OCI-LY7 (cell line): Measurements from ENCODE around the gene LRRC8D. TPM values are rescaled to one million over a fixed set of nuclear protein-coding genes. Genes with fewer than 3 reads are reported as not detected.
"Not testable (repeated sequence)": the region's sequence is repeated elsewhere in the genome, so short reads cannot be mapped to it uniquely, and the experiment has no call there.

Source experiments
- BruUV-seq: library from RNA; stranded (reverse); fragments of 400-500 nt; replicated peaks from 2 replicates; lab custom pipeline; 2021; lab: Mats Ljungman, UMichigan
- CTCF ChIA-PET: fragments of 300-600 bp; sonication (Branson Sonifier 250); formaldehyde crosslinking; loops from one replicate; lab custom pipeline; 2022; ENCODE audit warnings: antibody characterized with exemption; ENCODE audit not compliant: unreplicated experiment; lab: Charles Lee
- POLR2A ChIA-PET: fragments of 300-600 bp; sonication (Branson Sonifier 250); formaldehyde crosslinking; loops from one replicate; lab custom pipeline; 2022; ENCODE audit warnings: antibody characterized with exemption; lab: Charles Lee
- DNase-seq: peaks from one replicate; pipeline ENCODE4 v3.0.0-alpha.2; 2015; ENCODE audit warnings: low spot score
- H2AFZ ChIP-seq: fragments of 200-600 bp; sonication (generic), shearing (Covaris generic); 2 replicates; pipeline ENCODE4 v1.6.1; 2014; ENCODE audit warnings: mild to moderate bottlenecking, antibody characterized with exemption, low read length, moderate library complexity
- H3K27ac ChIP-seq: fragments of 200-600 bp; sonication (generic); 2 replicates; pipeline ENCODE4 v1.5.1; 2014; ENCODE audit warnings: mixed run types, low read depth, mild to moderate bottlenecking, moderate library complexity, low read length, inconsistent platforms; ENCODE audit not compliant: poor library complexity, severe bottlenecking
- H3K36me3 ChIP-seq: fragments of 200-600 bp; sonication (generic); 2 replicates; pipeline ENCODE4 v1.6.1; 2014; ENCODE audit warnings: mild to moderate bottlenecking, antibody characterized with exemption, low read length, moderate library complexity, mixed read lengths; ENCODE audit not compliant: insufficient read depth
- H3K4me1 ChIP-seq: fragments of 200-600 bp; sonication (generic); 2 replicates; pipeline ENCODE4 v1.5.1; 2014; ENCODE audit warnings: mild to moderate bottlenecking, low read length; ENCODE audit not compliant: insufficient read depth, poor library complexity, severe bottlenecking
- H3K4me2 ChIP-seq: fragments of 200-600 bp; sonication (generic); 2 replicates; pipeline ENCODE4 v1.6.1; 2014; ENCODE audit warnings: mild to moderate bottlenecking, low read length
- H3K4me3 ChIP-seq: fragments of 200-600 bp; sonication (generic); 2 replicates; pipeline ENCODE4 v1.5.1; 2014; ENCODE audit warnings: mild to moderate bottlenecking, low read depth, low read length; ENCODE audit not compliant: poor library complexity, severe bottlenecking
- H3K79me2 ChIP-seq: fragments of 200-600 bp; sonication (generic); 2 replicates; pipeline ENCODE4 v1.6.1; 2016; ENCODE audit warnings: low read depth, mild to moderate bottlenecking, low read length, moderate library complexity, mixed read lengths; ENCODE audit not compliant: insufficient read depth
- H3K9me2 ChIP-seq: fragments of 200-600 bp; sonication (generic); 2 replicates; pipeline ENCODE4 v1.6.1; 2016; ENCODE audit warnings: mild to moderate bottlenecking, low read length, mixed read lengths; ENCODE audit not compliant: insufficient read depth
- H3K9me3 ChIP-seq: fragments of 200-600 bp; sonication (generic); 2 replicates; pipeline ENCODE4 v1.6.1; 2014; ENCODE audit warnings: mild to moderate bottlenecking, mixed run types, low read length, mixed read lengths
- H4K20me1 ChIP-seq: fragments of 200-600 bp; sonication (generic); 2 replicates; pipeline ENCODE4 v1.6.1; 2014; ENCODE audit warnings: mild to moderate bottlenecking, antibody characterized with exemption, low read length, moderate library complexity, mixed read lengths; ENCODE audit not compliant: insufficient read depth
- CTCF ChIP-seq: fragments of 200-600 bp; sonication (generic); conservative IDR thresholded peaks from 2 replicates; pipeline ENCODE4 v1.5.1; 2014; ENCODE audit warnings: mild to moderate bottlenecking, antibody characterized with exemption, low read length, moderate library complexity, mixed read lengths
- EZH2phosphoT487 ChIP-seq: fragments of 200-600 bp; sonication (generic); IDR thresholded peaks from 2 replicates; pipeline ENCODE4 v1.6.1; 2018; ENCODE audit warnings: low read depth, borderline replicate concordance, mild to moderate bottlenecking, mixed run types, antibody characterized with exemption, low read length, moderate library complexity, mixed read lengths
- intact Hi-C: fragments of 100-400 bp; cut with micrococcal nuclease; formaldehyde crosslinking; loops from one replicate; pipeline ENCODE4 v1.10.0; 2022; ENCODE audit not compliant: unreplicated experiment
- total RNA-seq, 2 experiments: library from RNA; depleted of rRNA in 1 of 2; stranded (reverse); fragments of >200 nt in 1 of 2; shearing (Covaris generic) in 1 of 2; gene quantifications; 2 replicates each; pipeline ENCODE4 v1.2.3, GENCODE V29; 2014 to 2022

The LRRC8D gene
- total RNA-seq, 2 experiments from 2014 or later: 23.8 to 37.1 TPM

- H3K4me2 ChIP-seq, H4K20me1 ChIP-seq, H3K79me2 ChIP-seq, H3K9me3 ChIP-seq, H3K27ac ChIP-seq, BruUV-seq, H3K4me3 ChIP-seq, H3K36me3 ChIP-seq, H2AFZ ChIP-seq, H3K9me2 ChIP-seq, DNase-seq, H3K4me1 ChIP-seq, CTCF ChIA-PET: not testable (repeated sequence)
- intact Hi-C loops: loop anchor here (10.0 kb wide), 1 partner anchor 500 kb away; no protein-coding TSS in a partner anchor
- POLR2A ChIA-PET: interaction anchor here (0.7 to 1.9 kb wide), 2 partner anchors 17 to 29 kb away, joined by 3 read pairs; no protein-coding TSS in a partner anchor
Measured at GRCh38 chr1:89984564-89985116, 163.8 kb downstream of the LRRC8D start.

DNA sequence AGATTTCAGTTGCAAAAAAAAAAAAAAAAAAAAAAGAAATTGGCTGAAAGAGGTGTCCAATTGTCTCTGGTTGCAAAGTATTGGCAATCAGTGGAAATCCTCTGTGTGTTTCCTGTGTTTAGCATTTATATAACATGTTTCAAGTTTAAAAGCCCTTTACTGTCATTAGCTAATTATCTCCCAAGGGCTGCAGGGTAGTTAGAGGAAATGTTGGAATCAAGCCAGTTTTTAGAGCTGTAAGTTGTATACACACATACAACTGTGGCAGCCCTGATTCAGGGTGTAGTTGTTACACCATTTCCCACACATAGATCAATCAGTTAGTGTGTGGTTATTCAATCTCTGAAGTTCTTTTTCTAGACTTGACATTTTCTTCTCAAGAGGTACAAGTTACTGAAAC is 165.2 kb downstream of the LRRC8D start:
- Histone ChIP-seq H3K79me2 (no peaks in the 10 kb centered on the region), H2AFZ (no peak overlapping the region), H3K4me1 (peaks cover 2% of the 10 kb centered on the region), H3K36me3 (no peaks in the 10 kb centered on the region), H3K27ac (no peak overlapping the region), H3K9me2 (no peaks in the 10 kb centered on the region), H4K20me1 (no peaks in the 10 kb centered on the region), H3K4me2 (no peak overlapping the region), H3K9me3 (no peaks in the 10 kb centered on the region), H3K4me3 (no peak overlapping the region)
- ChIA-PET CTCF (no interaction called here), POLR2A (interaction anchor here (0.7 to 0.9 kb wide), 3 partner anchors 131 to 662 kb away, joined by 3 to 4 read pairs (median 4); no protein-coding TSS in a partner anchor)
- TF ChIP-seq CTCF (no peak), EZH2phosphoT487 (no peak)
- BruUV-seq: no TSS peak
- intact Hi-C loops: loop anchor here (10.0 kb wide), 1 partner anchor 501 kb away; no protein-coding TSS in a partner anchor
- DNase-seq: no peak

Other genes starting within 250 kb of the LRRC8D start
- gene LRRC8C, start 187.9 kb upstream of the LRRC8D start, total RNA-seq (2014; rRNA removed; shearing (Covaris generic)): 4.1 and 6.0 TPM in 2 replicates
- 8.8 and 9.0 TPM in 2 replicates for gene LRRC8C, start 187.9 kb upstream of the LRRC8D start, total RNA-seq (2022)
- gene ZNF326, start 174.1 kb downstream of the LRRC8D start, total RNA-seq (2014; rRNA removed; shearing (Covaris generic)): 10.5 and 11.5 TPM in 2 replicates
- gene ZNF326, start 174.1 kb downstream of the LRRC8D start, total RNA-seq (2022): 43.5 and 45.5 TPM in 2 replicates